PFSK-1 (cell line): ENCODE measurements around the gene SFTPB.

Experiments
- FOXP2 ChIP-seq: optimal IDR thresholded peaks from 2 replicates; pipeline ENCODE3; 2011; ENCODE audit warnings: borderline replicate concordance, control low read depth, inconsistent platforms; ENCODE audit not compliant: insufficient read depth; ENCODE audit errors: extremely low read length, extremely low read depth
- POLR2AphosphoS5 ChIP-seq: IDR thresholded peaks from 2 replicates; pipeline ENCODE4 v1.6.1; 2012; ENCODE audit warnings: low read depth, mild to moderate bottlenecking, control low read depth, low read length, moderate library complexity
- SIN3A ChIP-seq: IDR thresholded peaks from 2 replicates; pipeline ENCODE4 v1.6.1; 2012; ENCODE audit warnings: mild to moderate bottlenecking, low read length, moderate library complexity, borderline replicate concordance; ENCODE audit not compliant: insufficient read depth
- TAF1 ChIP-seq: IDR thresholded peaks from 2 replicates; pipeline ENCODE4 v1.6.1; 2012; ENCODE audit warnings: low read length, control low read depth, borderline replicate concordance; ENCODE audit not compliant: insufficient read depth
- TF ChIP-seq, protein P1 (sequence below), 2 experiments: IDR thresholded peaks; 2 replicates each; pipeline versions ENCODE4 v1.6.1 to v1.8.0; 2011 to 2012; ENCODE audit warnings: low read depth in 2 of 2, low read length in 2 of 2, control low read depth in 1 of 2, inconsistent platforms in 1 of 2, mild to moderate bottlenecking in 1 of 2, moderate library complexity in 1 of 2; ENCODE audit not compliant: insufficient read depth in 1 of 2

Gene SFTPB

DNA sequence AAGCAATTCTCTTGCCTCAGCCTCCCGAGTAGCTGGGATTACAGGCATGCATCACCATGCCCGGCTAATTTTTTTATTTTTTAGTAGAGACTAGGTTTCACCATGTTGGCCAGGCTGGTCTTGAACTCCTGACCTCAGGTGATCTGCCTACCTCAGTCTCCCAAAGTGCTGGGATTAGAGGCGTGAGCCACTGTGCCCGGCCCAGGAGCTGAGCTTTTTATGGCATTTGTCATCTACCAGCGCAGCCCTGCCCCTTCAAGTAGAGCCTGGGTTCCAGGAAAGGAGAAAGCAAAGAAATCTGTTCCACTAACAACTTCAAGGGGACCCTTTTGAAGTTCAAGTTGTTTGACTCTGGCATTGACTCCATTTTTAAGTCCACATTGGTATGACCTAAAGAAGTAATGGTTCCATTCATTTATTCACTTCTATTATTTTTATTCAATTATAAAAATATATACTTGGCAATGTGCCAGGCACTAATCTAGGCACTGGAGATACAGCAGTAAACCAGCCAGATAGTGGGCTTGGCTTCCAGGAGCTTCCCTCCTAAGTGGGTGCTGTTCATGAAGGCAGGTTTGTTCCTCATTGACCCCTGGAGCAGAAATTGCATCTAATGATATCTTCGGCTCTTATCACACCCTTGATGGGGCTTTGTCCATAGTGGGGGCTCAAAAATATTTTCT is 8.0 kb upstream of the SFTPB start:
- TF ChIP-seq POLR2AphosphoS5 (no peak), FOXP2 (no peak), SIN3A (no peak), TAF1 (no peak)
- TF ChIP-seq, protein P1, sequence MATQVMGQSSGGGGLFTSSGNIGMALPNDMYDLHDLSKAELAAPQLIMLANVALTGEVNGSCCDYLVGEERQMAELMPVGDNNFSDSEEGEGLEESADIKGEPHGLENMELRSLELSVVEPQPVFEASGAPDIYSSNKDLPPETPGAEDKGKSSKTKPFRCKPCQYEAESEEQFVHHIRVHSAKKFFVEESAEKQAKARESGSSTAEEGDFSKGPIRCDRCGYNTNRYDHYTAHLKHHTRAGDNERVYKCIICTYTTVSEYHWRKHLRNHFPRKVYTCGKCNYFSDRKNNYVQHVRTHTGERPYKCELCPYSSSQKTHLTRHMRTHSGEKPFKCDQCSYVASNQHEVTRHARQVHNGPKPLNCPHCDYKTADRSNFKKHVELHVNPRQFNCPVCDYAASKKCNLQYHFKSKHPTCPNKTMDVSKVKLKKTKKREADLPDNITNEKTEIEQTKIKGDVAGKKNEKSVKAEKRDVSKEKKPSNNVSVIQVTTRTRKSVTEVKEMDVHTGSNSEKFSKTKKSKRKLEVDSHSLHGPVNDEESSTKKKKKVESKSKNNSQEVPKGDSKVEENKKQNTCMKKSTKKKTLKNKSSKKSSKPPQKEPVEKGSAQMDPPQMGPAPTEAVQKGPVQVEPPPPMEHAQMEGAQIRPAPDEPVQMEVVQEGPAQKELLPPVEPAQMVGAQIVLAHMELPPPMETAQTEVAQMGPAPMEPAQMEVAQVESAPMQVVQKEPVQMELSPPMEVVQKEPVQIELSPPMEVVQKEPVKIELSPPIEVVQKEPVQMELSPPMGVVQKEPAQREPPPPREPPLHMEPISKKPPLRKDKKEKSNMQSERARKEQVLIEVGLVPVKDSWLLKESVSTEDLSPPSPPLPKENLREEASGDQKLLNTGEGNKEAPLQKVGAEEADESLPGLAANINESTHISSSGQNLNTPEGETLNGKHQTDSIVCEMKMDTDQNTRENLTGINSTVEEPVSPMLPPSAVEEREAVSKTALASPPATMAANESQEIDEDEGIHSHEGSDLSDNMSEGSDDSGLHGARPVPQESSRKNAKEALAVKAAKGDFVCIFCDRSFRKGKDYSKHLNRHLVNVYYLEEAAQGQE (IDR thresholded peaks at IDR 0.05; ENCODE audit: insufficient read depth in 1 of 2, low read depth in 2 of 2, low read length in 2 of 2): no peak

- TF ChIP-seq TAF1 (no peak), SIN3A (no peak), FOXP2 (no peak), POLR2AphosphoS5 (no peak)
- TF ChIP-seq, protein P1 (IDR thresholded peaks at IDR 0.05; ENCODE audit: insufficient read depth in 1 of 2, low read depth in 2 of 2, low read length in 2 of 2): no peak
Observed at GRCh38 chr2:85675427-85675826, 7.4 kb upstream of the SFTPB start.

- TF ChIP-seq, protein P1 (IDR thresholded peaks at IDR 0.05; ENCODE audit: insufficient read depth in 1 of 2, low read depth in 2 of 2, low read length in 2 of 2): no peak
- TF ChIP-seq POLR2AphosphoS5: no peak
- TF ChIP-seq SIN3A: no peak
- no peak for TF ChIP-seq TAF1
- TF ChIP-seq FOXP2: no peak
Observed at GRCh38 chr2:85674417-85674816, 6.4 kb upstream of the SFTPB start.

DNA sequence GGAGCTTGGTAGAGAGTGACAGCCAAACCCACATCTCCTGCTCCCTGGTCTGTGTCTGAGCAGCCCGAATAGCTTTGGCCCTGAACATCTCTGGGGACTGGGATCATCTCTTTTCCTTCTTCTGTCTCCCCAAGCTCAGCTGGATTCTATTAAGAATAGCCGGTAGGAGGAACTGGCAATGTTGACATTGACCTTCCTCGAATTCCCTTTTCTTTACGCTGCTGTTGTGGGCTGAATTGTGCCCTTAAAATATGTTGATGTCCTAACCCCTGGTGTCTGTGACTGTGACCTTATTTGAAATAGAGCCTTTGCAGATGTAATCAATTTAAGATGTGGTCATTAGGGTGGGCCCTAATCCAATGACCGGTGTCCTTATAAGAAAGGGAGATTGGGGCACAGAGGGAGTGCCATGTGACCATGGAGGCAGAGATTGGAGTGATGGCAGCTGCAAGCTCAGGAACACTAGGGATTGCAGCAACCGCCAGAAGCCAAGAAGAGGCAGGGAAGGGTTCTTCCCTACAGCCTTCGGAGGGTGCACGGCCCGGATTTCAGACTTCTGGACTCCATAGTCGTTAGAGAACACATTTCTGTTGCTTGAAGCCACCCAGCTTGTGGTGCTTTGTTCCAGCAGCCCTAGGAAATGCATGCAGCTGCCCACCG is 5.8 kb upstream of the SFTPB start:
- no peak for TF ChIP-seq FOXP2
- TF ChIP-seq POLR2AphosphoS5: no peak
- no peak for TF ChIP-seq SIN3A

- TF ChIP-seq POLR2AphosphoS5: no peak
- TF ChIP-seq SIN3A: no peak
- TF ChIP-seq, protein P1 (IDR thresholded peaks at IDR 0.05; ENCODE audit: insufficient read depth in 1 of 2, low read depth in 2 of 2, low read length in 2 of 2): no peak
- no peak for TF ChIP-seq TAF1
- no peak for TF ChIP-seq FOXP2
Observed at GRCh38 chr2:85672456-85672855, 4.5 kb upstream of the SFTPB start.
